ENCODE data around the gene SGSM1.
"Not testable (repeated sequence)": the region's sequence is repeated elsewhere in the genome, so short reads cannot be mapped to it uniquely, and the experiment has no call there.

Gene SGSM1

GRCh38 chr22:24826710-24827285, 20.8 kb downstream of the SGSM1 start:
- H3K4me2 ChIP-seq (ENCODE audit: low read length) = no peak overlapping the region
- H3K9ac ChIP-seq (ENCODE audit: low read depth, low read length) = no peak overlapping the region
- H3K4me1 ChIP-seq (ENCODE audit: control insufficient read depth, insufficient read depth, low read length) = no peaks in the 10 kb centered on the region
- H3K27me3 ChIP-seq (ENCODE audit: control insufficient read depth, insufficient read depth, low read length) = peaks cover 20% of the 10 kb centered on the region
- no peak overlapping the region for H3K4me3 ChIP-seq (ENCODE audit: low read length)
- no peaks in the 10 kb centered on the region for H3K9me3 ChIP-seq (replicated peaks; ENCODE audit: low read length)
- no peaks in the 10 kb centered on the region for H3K36me3 ChIP-seq (ENCODE audit: insufficient read depth, low read length)

- no peak overlapping the region for H3K4me3 ChIP-seq (ENCODE audit: low read length)
- no peaks in the 10 kb centered on the region for H3K9me3 ChIP-seq (replicated peaks; ENCODE audit: low read length)
- H3K4me1 ChIP-seq (ENCODE audit: control insufficient read depth, insufficient read depth, low read length) = no peaks in the 10 kb centered on the region
- no peak overlapping the region for H3K9ac ChIP-seq (ENCODE audit: low read depth, low read length)
- no peak overlapping the region for H3K4me2 ChIP-seq (ENCODE audit: low read length)
- H3K36me3 ChIP-seq (ENCODE audit: insufficient read depth, low read length) = no peaks in the 10 kb centered on the region
- peaks cover 23% of the 10 kb centered on the region for H3K27me3 ChIP-seq (ENCODE audit: control insufficient read depth, insufficient read depth, low read length)
Observed at GRCh38 chr22:24827296-24827695, 21.3 kb downstream of the SGSM1 start.

- H3K9ac ChIP-seq (ENCODE audit: low read depth, low read length) = no peak overlapping the region
- H3K36me3 ChIP-seq (ENCODE audit: insufficient read depth, low read length) = no peaks in the 10 kb centered on the region
- no peak overlapping the region for H3K4me3 ChIP-seq (ENCODE audit: low read length)
Observed at GRCh38 chr22:24830205-24830979, 24.4 kb downstream of the SGSM1 start.

GRCh38 chr22:24831687-24832086, 25.7 kb downstream of the SGSM1 start:
- Histone ChIP-seq H3K4me3 (ENCODE audit: low read length) (no peak overlapping the region), H3K4me1 (ENCODE audit: control insufficient read depth, insufficient read depth, low read length) (no peaks in the 10 kb centered on the region), H3K36me3 (ENCODE audit: insufficient read depth, low read length) (no peaks in the 10 kb centered on the region), H3K27me3 (ENCODE audit: control insufficient read depth, insufficient read depth, low read length) (peaks cover 32% of the 10 kb centered on the region), H3K4me2 (ENCODE audit: low read length) (no peak overlapping the region), H3K9ac (ENCODE audit: low read depth, low read length) (no peak overlapping the region), H3K9me3 (replicated peaks; ENCODE audit: low read length) (no peaks in the 10 kb centered on the region)

More at GRCh38 chr22:24830205-24830979, 24.4 kb downstream of the SGSM1 start:
- Histone ChIP-seq H3K4me2 (ENCODE audit: low read length) (no peak overlapping the region), H3K27me3 (ENCODE audit: control insufficient read depth, insufficient read depth, low read length) (peaks cover 32% of the 10 kb centered on the region), H3K4me1 (ENCODE audit: control insufficient read depth, insufficient read depth, low read length) (no peaks in the 10 kb centered on the region), H3K9me3 (replicated peaks; ENCODE audit: low read length) (no peaks in the 10 kb centered on the region)

- Histone ChIP-seq H3K9me3 (replicated peaks; ENCODE audit: low read length) (no peaks in the 10 kb centered on the region), H3K27me3 (ENCODE audit: control insufficient read depth, insufficient read depth, low read length) (peaks cover 32% of the 10 kb centered on the region)
Observed at GRCh38 chr22:24833881-24834495, 28.0 kb downstream of the SGSM1 start.

GRCh38 chr22:24834845-24835570, 29.0 kb downstream of the SGSM1 start:
- Histone ChIP-seq H3K27me3 (ENCODE audit: control insufficient read depth, insufficient read depth, low read length) (peaks cover 27% of the 10 kb centered on the region), H3K4me3 (ENCODE audit: low read length) (no peak overlapping the region), H3K4me1 (ENCODE audit: control insufficient read depth, insufficient read depth, low read length) (no peaks in the 10 kb centered on the region), H3K4me2 (ENCODE audit: low read length) (no peak overlapping the region), H3K36me3 (ENCODE audit: insufficient read depth, low read length) (no peaks in the 10 kb centered on the region), H3K9ac (ENCODE audit: low read depth, low read length) (no peak overlapping the region), H3K9me3 (replicated peaks; ENCODE audit: low read length) (no peaks in the 10 kb centered on the region)

More at GRCh38 chr22:24833881-24834495, 28.0 kb downstream of the SGSM1 start:
- no peaks in the 10 kb centered on the region for H3K4me1 ChIP-seq (ENCODE audit: control insufficient read depth, insufficient read depth, low read length)
- H3K36me3 ChIP-seq (ENCODE audit: insufficient read depth, low read length) = no peaks in the 10 kb centered on the region
- H3K4me3 ChIP-seq (ENCODE audit: low read length) = no peak overlapping the region
- H3K9ac ChIP-seq (ENCODE audit: low read depth, low read length) = no peak overlapping the region
- H3K4me2 ChIP-seq (ENCODE audit: low read length) = no peak overlapping the region

- H3K36me3 ChIP-seq (ENCODE audit: insufficient read depth, low read length) = no peaks in the 10 kb centered on the region
- H3K9me3 ChIP-seq (replicated peaks; ENCODE audit: low read length) = no peaks in the 10 kb centered on the region
- no peak overlapping the region for H3K4me2 ChIP-seq (ENCODE audit: low read length)
- no peak overlapping the region for H3K4me3 ChIP-seq (ENCODE audit: low read length)
- H3K9ac ChIP-seq (ENCODE audit: low read depth, low read length) = no peak overlapping the region
- no peaks in the 10 kb centered on the region for H3K4me1 ChIP-seq (ENCODE audit: control insufficient read depth, insufficient read depth, low read length)
- H3K27me3 ChIP-seq (ENCODE audit: control insufficient read depth, insufficient read depth, low read length) = peaks cover 17% of the 10 kb centered on the region
Observed at GRCh38 chr22:24836282-24836681, 30.3 kb downstream of the SGSM1 start.

GRCh38 chr22:24837517-24837916, 31.5 kb downstream of the SGSM1 start:
- not testable (repeated sequence) for H3K4me2 ChIP-seq (ENCODE audit: low read length); H3K4me3 ChIP-seq (ENCODE audit: low read length); H3K9ac ChIP-seq (ENCODE audit: low read depth, low read length); H3K9me3 ChIP-seq (replicated peaks; ENCODE audit: low read length); H3K27me3 ChIP-seq (ENCODE audit: control insufficient read depth, insufficient read depth, low read length); H3K4me1 ChIP-seq (ENCODE audit: control insufficient read depth, insufficient read depth, low read length); H3K36me3 ChIP-seq (ENCODE audit: insufficient read depth, low read length)

GRCh38 chr22:24841261-24841660, 35.2 kb downstream of the SGSM1 start:
- Histone ChIP-seq H3K4me3 (ENCODE audit: low read length) (no peak overlapping the region), H3K9ac (ENCODE audit: low read depth, low read length) (no peak overlapping the region), H3K4me2 (ENCODE audit: low read length) (no peak overlapping the region), H3K9me3 (replicated peaks; ENCODE audit: low read length) (no peaks in the 10 kb centered on the region), H3K36me3 (ENCODE audit: insufficient read depth, low read length) (no peaks in the 10 kb centered on the region), H3K27me3 (ENCODE audit: control insufficient read depth, insufficient read depth, low read length) (no peaks in the 10 kb centered on the region), H3K4me1 (ENCODE audit: control insufficient read depth, insufficient read depth, low read length) (peaks cover 7% of the 10 kb centered on the region)

GRCh38 chr22:24843048-24843447, 37.0 kb downstream of the SGSM1 start:
- no peaks in the 10 kb centered on the region for H3K36me3 ChIP-seq (ENCODE audit: insufficient read depth, low read length)
- no peaks in the 10 kb centered on the region for H3K27me3 ChIP-seq (ENCODE audit: control insufficient read depth, insufficient read depth, low read length)
- H3K9ac ChIP-seq (ENCODE audit: low read depth, low read length) = no peak overlapping the region
- peaks cover 7% of the 10 kb centered on the region for H3K4me1 ChIP-seq (ENCODE audit: control insufficient read depth, insufficient read depth, low read length)
- no peak overlapping the region for H3K4me2 ChIP-seq (ENCODE audit: low read length)
- no peak overlapping the region for H3K4me3 ChIP-seq (ENCODE audit: low read length)
- H3K9me3 ChIP-seq (replicated peaks; ENCODE audit: low read length) = no peaks in the 10 kb centered on the region
